ENCODE measurements around the gene SEMA3F.

Gene SEMA3F

GRCh38 chr3:50232303-50232702 is 77.2 kb downstream of the SEMA3F start:
- H4K20me1 ChIP-seq (ENCODE audit: insufficient read depth), result no peaks in the 10 kb centered on the region
- no peak overlapping the region for H3K4me2 ChIP-seq
- H2AFZ ChIP-seq (ENCODE audit: low read depth), result no peak overlapping the region
- no peaks in the 10 kb centered on the region for H3K4me1 ChIP-seq (ENCODE audit: low read depth, poor library complexity, severe bottlenecking)
- no peak overlapping the region for H3K27ac ChIP-seq
- H3K79me2 ChIP-seq (ENCODE audit: insufficient read depth, low read depth), result peaks cover 11% of the 10 kb centered on the region
- H3K9ac ChIP-seq, result no peak overlapping the region
- no peaks in the 10 kb centered on the region for H3K27me3 ChIP-seq (ENCODE audit: insufficient read depth, low read depth)
- no peak overlapping the region for H3K4me3 ChIP-seq (IDR thresholded peaks at IDR 0.05; ENCODE audit: insufficient read depth, low read depth, low read length)
- H3K36me3 ChIP-seq (ENCODE audit: insufficient read depth), result no peaks in the 10 kb centered on the region
- TF ChIP-seq CTCF (conservative IDR thresholded peaks at IDR 0.05; ENCODE audit: low read depth, low read length), result no peak

DNA sequence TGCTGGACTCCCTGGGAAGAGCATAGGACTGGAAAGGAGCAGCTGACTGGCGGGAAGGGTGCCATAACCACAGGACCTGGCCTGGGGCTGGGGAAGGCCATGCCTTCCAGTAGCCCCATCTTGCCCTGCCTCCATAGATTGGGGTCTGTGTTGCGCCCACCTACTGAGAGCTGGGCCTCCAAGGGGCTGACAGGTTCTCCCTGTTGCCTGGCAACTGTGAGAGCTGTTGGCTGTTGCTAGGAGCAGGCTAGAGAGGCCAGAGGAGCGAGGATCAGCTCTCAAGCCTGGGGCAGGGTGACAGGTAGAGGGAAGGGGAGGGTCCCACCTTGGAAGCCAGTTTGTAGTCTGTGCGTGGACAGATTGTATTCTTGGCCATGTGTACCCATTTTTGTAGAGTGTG is 78.1 kb downstream of the SEMA3F start:
- TF ChIP-seq CTCF (conservative IDR thresholded peaks at IDR 0.05; ENCODE audit: low read depth, low read length), result no peak
- Histone ChIP-seq H3K4me1 (ENCODE audit: low read depth, poor library complexity, severe bottlenecking) (no peaks in the 10 kb centered on the region), H3K36me3 (ENCODE audit: insufficient read depth) (no peaks in the 10 kb centered on the region), H3K4me3 (IDR thresholded peaks at IDR 0.05; ENCODE audit: insufficient read depth, low read depth, low read length) (no peak overlapping the region), H3K27me3 (ENCODE audit: insufficient read depth, low read depth) (no peaks in the 10 kb centered on the region), H3K79me2 (ENCODE audit: insufficient read depth, low read depth) (peaks cover 17% of the 10 kb centered on the region), H3K9ac (no peak overlapping the region), H3K4me2 (no peak overlapping the region), H2AFZ (ENCODE audit: low read depth) (no peak overlapping the region), H4K20me1 (ENCODE audit: insufficient read depth) (no peaks in the 10 kb centered on the region), H3K27ac (no peak overlapping the region)

- Histone ChIP-seq H2AFZ (ENCODE audit: low read depth) (peak within 1 kb of the TSS; percentile 28; the same call in 1 of the 2 replicates), H3K27ac (no peak within 1 kb of the TSS; the same call in 1 of the 2 replicates), H3K79me2 (ENCODE audit: insufficient read depth, low read depth) (peaks cover 33% of the 10 kb centered on the region), H3K9ac (peak within 1 kb of the TSS; percentile 47), H3K4me2 (peak within 1 kb of the TSS; percentile 76), H3K4me1 (ENCODE audit: low read depth, poor library complexity, severe bottlenecking) (no peaks in the 10 kb centered on the region), H4K20me1 (ENCODE audit: insufficient read depth) (no peaks in the 10 kb centered on the region), H3K4me3 (IDR thresholded peaks at IDR 0.05; ENCODE audit: insufficient read depth, low read depth, low read length) (peak within 1 kb of the TSS; percentile 59), H3K27me3 (ENCODE audit: insufficient read depth, low read depth) (no peaks in the 10 kb centered on the region), H3K36me3 (ENCODE audit: insufficient read depth) (no peaks in the 10 kb centered on the region)
- no peak for TF ChIP-seq CTCF (conservative IDR thresholded peaks at IDR 0.05; ENCODE audit: low read depth, low read length)
Observed at GRCh38 chr3:50235716-50236483, 80.8 kb downstream of the SEMA3F start, which contains the start of gene GNAI2. Gene GNAI2, plus strand, starts transcription at chr3:50236204. Its CDS starts 132 bp downstream, at chr3:50236336.

- H4K20me1 ChIP-seq (ENCODE audit: insufficient read depth), result no peaks in the 10 kb centered on the region
- no peaks in the 10 kb centered on the region for H3K4me1 ChIP-seq (ENCODE audit: low read depth, poor library complexity, severe bottlenecking)
Observed at GRCh38 chr3:50236484-50237132, 81.5 kb downstream of the SEMA3F start.

More at GRCh38 chr3:50236484-50237132, 81.5 kb downstream of the SEMA3F start:
- TF ChIP-seq CTCF (conservative IDR thresholded peaks at IDR 0.05; ENCODE audit: low read depth, low read length), result no peak
- Histone ChIP-seq H3K27me3 (ENCODE audit: insufficient read depth, low read depth) (no peaks in the 10 kb centered on the region), H3K27ac (no peak overlapping the region), H3K4me3 (IDR thresholded peaks at IDR 0.05; ENCODE audit: insufficient read depth, low read depth, low read length) (peak overlapping the region; percentile 59), H3K4me2 (peak overlapping the region; percentile 76), H3K9ac (peak overlapping the region; percentile 47; the same call in 1 of the 2 replicates), H3K36me3 (ENCODE audit: insufficient read depth) (no peaks in the 10 kb centered on the region), H3K79me2 (ENCODE audit: insufficient read depth, low read depth) (peaks cover 33% of the 10 kb centered on the region), H2AFZ (ENCODE audit: low read depth) (no peak overlapping the region)

Data from KMS-11 (cell line).